Thoracic aorta (tissue), 2 donors: ENCODE results near the gene ADGRA1. TPM values are rescaled to one million over a fixed set of nuclear protein-coding genes. Genes with fewer than 3 reads are reported as not detected.

ENCODE experiments used
- ATAC-seq: fragments of 150-250 bp; one replicate; pipeline ENCODE4 v1.8.0; 2017; ENCODE audit warnings: low read depth; ENCODE audit not compliant: insufficient number of reproducible peaks, low FRiP score
- DNase-seq: peaks from one replicate; pipeline ENCODE4 v3.0.0-alpha.2; 2020; ENCODE audit warnings: low spot score
- H3K27ac ChIP-seq, 2 donors: fragments of 200-600 bp; sonication (generic); 1 replicate in 1 of 2; 2 replicates in 1 of 2; pipeline ENCODE4 v1.5.1; 2016; ENCODE audit warnings: mild to moderate bottlenecking in 2 of 2, moderate library complexity in 2 of 2
- H3K27me3 ChIP-seq: fragments of 200-600 bp; sonication (generic); replicated peaks from 2 replicates; pipeline ENCODE4 v1.6.0; 2016; ENCODE audit warnings: mild to moderate bottlenecking; ENCODE audit not compliant: insufficient read depth
- H3K36me3 ChIP-seq: fragments of 200-600 bp; sonication (generic); one replicate; pipeline ENCODE4 v1.5.1; 2016
- H3K4me1 ChIP-seq, 2 donors: fragments of 200-600 bp; sonication (generic); 1 replicate in 1 of 2; 2 replicates in 1 of 2; pipeline versions ENCODE4 v1.5.1 to v1.6.0; 2016; ENCODE audit warnings: low read depth in 2 of 2, mild to moderate bottlenecking in 1 of 2; ENCODE audit not compliant: control insufficient read depth in 1 of 2
- H3K4me3 ChIP-seq: fragments of 200-600 bp; sonication (generic); 2 replicates; pipeline ENCODE4 v1.5.1; 2016; ENCODE audit warnings: mild to moderate bottlenecking
- H3K9me3 ChIP-seq: fragments of 200-600 bp; sonication (generic); 2 replicates; pipeline ENCODE4 v1.5.1; 2016
- total RNA-seq, 2 donors: library from RNA; depleted of rRNA; stranded (reverse); fragments of >200 nt; gene quantifications; one replicate each; pipeline versions ENCODE4 v1.1.0 to v1.2.3, GENCODE V29; 2016
- TF ChIP-seq, protein P1 (sequence below): fragments of 200-600 bp; sonication (generic); IDR thresholded peaks from one replicate; pipeline ENCODE4 v1.5.1; 2019; ENCODE audit warnings: antibody characterized with exemption

The ADGRA1 gene
- total RNA-seq, 2 donors from 2014 or later = not detected

GRCh38 chr10:133180965-133181639 is 93.4 kb downstream of the ADGRA1 start:
- no peaks in the 10 kb centered on the region for H3K27me3 ChIP-seq
- ATAC-seq (no peak), DNase-seq (no peak)
- no peak overlapping the region for H3K4me3 ChIP-seq
- H3K27ac ChIP-seq = no peak overlapping the region
- H3K4me1 ChIP-seq = no peaks in the 10 kb centered on the region
- H3K36me3 ChIP-seq = no peaks in the 10 kb centered on the region
- TF ChIP-seq, protein P1, sequence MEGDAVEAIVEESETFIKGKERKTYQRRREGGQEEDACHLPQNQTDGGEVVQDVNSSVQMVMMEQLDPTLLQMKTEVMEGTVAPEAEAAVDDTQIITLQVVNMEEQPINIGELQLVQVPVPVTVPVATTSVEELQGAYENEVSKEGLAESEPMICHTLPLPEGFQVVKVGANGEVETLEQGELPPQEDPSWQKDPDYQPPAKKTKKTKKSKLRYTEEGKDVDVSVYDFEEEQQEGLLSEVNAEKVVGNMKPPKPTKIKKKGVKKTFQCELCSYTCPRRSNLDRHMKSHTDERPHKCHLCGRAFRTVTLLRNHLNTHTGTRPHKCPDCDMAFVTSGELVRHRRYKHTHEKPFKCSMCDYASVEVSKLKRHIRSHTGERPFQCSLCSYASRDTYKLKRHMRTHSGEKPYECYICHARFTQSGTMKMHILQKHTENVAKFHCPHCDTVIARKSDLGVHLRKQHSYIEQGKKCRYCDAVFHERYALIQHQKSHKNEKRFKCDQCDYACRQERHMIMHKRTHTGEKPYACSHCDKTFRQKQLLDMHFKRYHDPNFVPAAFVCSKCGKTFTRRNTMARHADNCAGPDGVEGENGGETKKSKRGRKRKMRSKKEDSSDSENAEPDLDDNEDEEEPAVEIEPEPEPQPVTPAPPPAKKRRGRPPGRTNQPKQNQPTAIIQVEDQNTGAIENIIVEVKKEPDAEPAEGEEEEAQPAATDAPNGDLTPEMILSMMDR = no peak
- H3K9me3 ChIP-seq = no peaks in the 10 kb centered on the region

Other genes starting within 250 kb of the ADGRA1 start
- gene CFAP46, start 145.4 kb upstream of the ADGRA1 start, total RNA-seq = not detected
- under 1 TPM; 0.14 to 0.95 TPM for gene KNDC1, start 72.3 kb downstream of the ADGRA1 start, total RNA-seq
- gene UTF1, start 142.3 kb downstream of the ADGRA1 start, total RNA-seq = not detected
- 1 to 10 TPM; 5.1 to 9.5 TPM for gene VENTX, start 149.9 kb downstream of the ADGRA1 start, total RNA-seq
- 10 to 100 TPM in 1 of 2 donors, 1 to 10 TPM in 1; 7.2 to 14.0 TPM for gene ADAM8, start 188.9 kb downstream of the ADGRA1 start, total RNA-seq
- gene TUBGCP2, start 220.9 kb downstream of the ADGRA1 start, total RNA-seq = 10 to 100 TPM; 51.2 to 65.5 TPM
- 10 to 100 TPM; 20.0 to 33.2 TPM for gene ZNF511, start 221.0 kb downstream of the ADGRA1 start, total RNA-seq
- gene CALY, start 249.0 kb downstream of the ADGRA1 start, total RNA-seq = not detected